HepG2 (cell line): ENCODE data around the gene CYBC1. TPM values are rescaled to one million over a fixed set of nuclear protein-coding genes. Genes with fewer than 3 reads are reported as not detected.

Source experiments
- ATAC-seq: fragments of 200-7000 bp; cut with Tn5 transposase; 3 replicates; pipeline ENCODE4 v1.9.1; 2020; ENCODE audit warnings: mild to moderate bottlenecking, moderate library complexity
- BruUV-seq: library from RNA; stranded (reverse); fragments of 400-500 nt; replicated peaks from 2 replicates; lab custom pipeline; 2021; lab: Mats Ljungman, UMichigan
- CTCF ChIA-PET: fragments of 300-600 bp; formaldehyde crosslinking; extraction: SDS; loops from one replicate; lab custom pipeline; 2021; ENCODE audit warnings: low total read pairs, inconsistent platforms, low intra/inter-chr PET ratio; lab: Yijun Ruan, JAX
- POLR2A ChIA-PET: fragments of 350-600 bp; sonication (Branson Sonifier 250); formaldehyde crosslinking; loops from one replicate; lab custom pipeline; 2020; ENCODE audit warnings: antibody characterized with exemption, inconsistent platforms; lab: Yijun Ruan, JAX
- DNase-seq: peaks from one replicate; pipeline ENCODE4 v3.0.0-alpha.2; 2015; ENCODE audit warnings: low spot score
- FAIRE-seq: peaks from 3 replicates; lab custom pipeline; 2011; peaks lifted over from hg19 to GRCh38; lab: Jason Lieb, UNC
- H2AFZ ChIP-seq: one replicate; pipeline ENCODE4 v1.6.1; 2011; ENCODE audit warnings: low read length, inconsistent platforms
- H3K27ac ChIP-seq: fragments of 300-600 bp; 3 replicates; pipeline ENCODE4 v1.8.0; 2011; ENCODE audit warnings: mixed run types, mild to moderate bottlenecking, mixed read lengths, low read length, inconsistent platforms; ENCODE audit not compliant: insufficient read depth; ENCODE audit errors: extremely low read length
- H3K27me3 ChIP-seq, 2 experiments: fragments of 200-600 bp in 1 of 2; 2 replicates in 1 of 2; 3 replicates in 1 of 2; pipeline versions ENCODE4 v1.6.0 to v1.8.0; 2011; ENCODE audit warnings: low read length in 2 of 2, mild to moderate bottlenecking in 2 of 2, moderate library complexity in 2 of 2, inconsistent platforms in 1 of 2; ENCODE audit not compliant: insufficient read depth in 2 of 2, control insufficient read depth in 1 of 2
- H3K36me3 ChIP-seq, 2 experiments: fragments of 200-600 bp in 1 of 2; replicated peaks in 1 of 2; 2 replicates in 1 of 2; 3 replicates in 1 of 2; pipeline versions ENCODE4 v1.5.1 to v1.8.0; 2011; ENCODE audit warnings: low read length in 2 of 2, inconsistent platforms in 1 of 2; ENCODE audit not compliant: insufficient read depth in 2 of 2, control insufficient read depth in 1 of 2
- H3K4me1 ChIP-seq: 2 replicates; pipeline ENCODE4 v1.5.1; 2012; ENCODE audit warnings: low read length, inconsistent platforms; ENCODE audit not compliant: insufficient read depth
- H3K4me2 ChIP-seq: 2 replicates; pipeline ENCODE4 v1.6.0; 2011; ENCODE audit warnings: low read depth, low read length, inconsistent platforms
- H3K4me3 ChIP-seq, 3 experiments: fragments of 200-600 bp in 1 of 3; sonication (generic), shearing (Covaris generic) in 1 of 3; replicated peaks in 1 of 3; 2 replicates each; pipeline ENCODE4 v1.5.1; 2011 to 2016; ENCODE audit warnings: low read length in 3 of 3, inconsistent platforms in 2 of 3, low read depth in 2 of 3, mild to moderate bottlenecking in 2 of 3, control low read depth in 1 of 3, mixed read lengths in 1 of 3; ENCODE audit not compliant: insufficient read depth in 1 of 3
- H3K79me2 ChIP-seq: one replicate; pipeline ENCODE4 v1.6.1; 2011; ENCODE audit warnings: low read length, inconsistent platforms; ENCODE audit not compliant: insufficient read depth
- H3K9ac ChIP-seq: 2 replicates; pipeline ENCODE4 v1.6.0; 2011; ENCODE audit warnings: mild to moderate bottlenecking, low read depth, low read length, inconsistent platforms; ENCODE audit not compliant: insufficient read depth
- H3K9me3 ChIP-seq: 2 replicates; pipeline ENCODE4 v1.5.1; 2012; ENCODE audit warnings: mild to moderate bottlenecking, low read length
- H4K20me1 ChIP-seq: 2 replicates; pipeline ENCODE4 v1.6.0; 2011; ENCODE audit warnings: inconsistent platforms, mild to moderate bottlenecking, low read length, moderate library complexity; ENCODE audit not compliant: insufficient read depth
- AGO2 ChIP-seq: fragments of 200-400 bp; formaldehyde crosslinking; optimal IDR thresholded peaks from 2 replicates; pipeline ENCODE3; 2017; ENCODE audit warnings: mild to moderate bottlenecking, low read depth, low read length, moderate library complexity
- ATF7 ChIP-seq, 2 experiments: fragments of 450-650 bp in 1 of 2; sonication (generic) in 1 of 2; formaldehyde crosslinking in 1 of 2; IDR thresholded peaks; 2 replicates each; pipeline versions ENCODE4 v1.4.0 to v1.6.1; 2016 to 2020; ENCODE audit warnings: antibody characterized with exemption in 1 of 2, mild to moderate bottlenecking in 1 of 2, missing genetic modification reagents in 1 of 2
- KDM6A ChIP-seq: IDR thresholded peaks from 2 replicates; pipeline ENCODE4 v1.6.1; 2016; ENCODE audit warnings: low read depth
- ZNF547 ChIP-seq: sonication (generic); formaldehyde crosslinking; IDR thresholded peaks from 2 replicates; pipeline ENCODE4 v1.5.1; 2020; ENCODE audit warnings: mild to moderate bottlenecking, missing genetic modification reagents
- ZNF572 ChIP-seq: sonication (generic); formaldehyde crosslinking; IDR thresholded peaks from 2 replicates; pipeline ENCODE4 v1.5.1; 2020; ENCODE audit warnings: mild to moderate bottlenecking, missing genetic modification reagents
- ZNF768 ChIP-seq: sonication (generic); formaldehyde crosslinking; IDR thresholded peaks from 2 replicates; pipeline ENCODE4 v1.4.0; 2020; ENCODE audit warnings: missing genetic modification reagents
- WGBS: methylation state at CpG from one replicate; pipeline ENCODE4 v1.1.6; 2017; ENCODE audit warnings: low lambda C conversion rate; 5-methylcytosine and 5-hydroxymethylcytosine counted together
- in situ Hi-C: cut with HindIII; loops from 2 replicates; pipeline ENCODE4 v1.10.0; 2017; ENCODE audit warnings: low pct_unique_long_range_greater_than_20kb; ENCODE audit not compliant: extremely low pct_ligation_motif_present
- intact Hi-C: fragments of 100-400 bp; cut with micrococcal nuclease; formaldehyde crosslinking; loops from one replicate; pipeline ENCODE4 v1.10.0; 2022; ENCODE audit not compliant: unreplicated experiment
- polyA plus RNA-seq, 8 experiments: library from polyadenylated mRNA; depleted of rRNA in 3 of 8; stranded (reverse) in 7 of 8; unstranded in 1 of 8; fragments of >200 nt; fragmentation: Illumina TruSeq in 4 of 8; extraction: Trizol in 4 of 8; gene quantifications; 2 replicates each; pipeline versions ENCODE4 v1.2.1 to v1.2.3, GENCODE V29; 2011 to 2016; ENCODE audit warnings: low read depth in 4 of 8, missing spikeins in 1 of 8, mixed read lengths in 1 of 8; ENCODE audit not compliant: insufficient read depth in 1 of 8
- total RNA-seq, 5 experiments: library from RNA; depleted of rRNA; stranded (reverse); fragments of >200 nt; fragmentation: Illumina TruSeq; extraction: Trizol; gene quantifications; 2 replicates each; pipeline ENCODE4 v1.2.3, GENCODE V29; 2016; ENCODE audit warnings: low read depth in 1 of 5

CYBC1 gene
- total and polyA plus RNA-seq, 2 of the 13 experiments (the other 11 are each of a cell fraction or from before 2014, with no cell fraction given) = 43.4 to 44.1 TPM

DNA sequence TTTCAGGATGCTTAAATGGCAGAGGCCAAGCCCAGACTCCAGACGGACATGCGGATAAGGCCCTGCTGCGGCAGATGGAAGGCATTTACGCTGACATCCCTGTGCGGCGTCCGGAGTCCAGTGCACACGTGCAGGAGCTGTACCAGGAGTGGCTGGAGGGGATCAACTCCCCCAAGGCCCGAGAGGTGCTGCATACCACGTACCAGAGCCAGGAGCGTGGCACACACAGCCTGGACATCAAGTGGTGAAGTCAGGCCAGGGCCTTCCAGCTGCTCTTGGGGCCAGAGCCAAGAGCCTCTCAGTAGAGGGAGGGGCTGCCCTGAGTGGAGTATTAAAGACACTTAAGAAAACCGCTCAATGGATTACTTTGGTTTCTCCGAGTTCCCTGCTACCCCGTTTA lies 37.4 kb upstream of the CYBC1 start (continued):
- no peak for TF ChIP-seq KDM6A (CRISPR knock-in tag)
- TF ChIP-seq ZNF572 (CRISPR knock-in tag) = no peak

DNA sequence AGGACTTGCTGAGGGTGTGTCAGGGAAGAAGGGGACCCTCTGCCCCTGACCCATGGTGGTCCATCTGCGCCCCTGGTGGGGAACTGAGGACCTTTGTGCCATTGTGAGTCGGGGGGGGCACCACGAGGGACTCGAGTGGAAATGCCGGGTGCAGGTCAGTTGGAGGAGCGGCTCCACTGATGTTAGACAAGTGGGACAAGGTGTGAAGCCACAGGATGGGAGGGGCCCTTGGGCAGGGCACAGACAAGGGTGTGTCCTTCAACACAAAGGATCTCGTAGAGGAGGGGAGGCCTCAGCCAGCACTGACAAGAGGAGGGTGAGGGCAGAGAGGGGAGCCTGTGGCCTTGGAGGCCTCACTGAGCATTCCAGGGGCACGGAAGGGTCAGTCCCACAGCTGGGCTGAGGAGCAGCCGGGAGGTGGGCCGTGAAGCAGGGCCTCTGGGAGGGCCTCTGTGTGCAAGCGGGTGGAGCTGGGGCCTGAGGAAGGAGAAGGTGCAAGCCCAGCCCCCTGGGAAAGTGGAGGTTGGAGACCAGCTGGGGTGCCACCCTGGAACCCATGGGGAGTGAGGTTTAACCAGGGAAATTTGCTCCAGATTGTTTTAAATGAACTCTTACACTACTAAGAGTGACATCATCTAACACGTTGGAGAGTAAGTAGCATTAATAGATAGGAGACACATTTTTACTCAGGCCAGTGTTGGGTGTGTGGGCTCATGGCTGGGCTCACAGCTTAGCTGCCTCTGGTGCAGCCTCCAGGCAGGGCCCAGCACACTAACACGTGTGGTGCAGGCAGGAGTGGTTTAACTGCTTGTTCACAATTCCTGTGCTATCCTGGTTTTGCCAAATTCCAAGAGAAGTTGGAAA lies 35.9 kb upstream of the CYBC1 start:
- Histone ChIP-seq H3K27me3 (no peaks in the 10 kb centered on the region), H3K4me2 (no peak overlapping the region), H2AFZ (no peak overlapping the region), H3K79me2 (no peaks in the 10 kb centered on the region), H4K20me1 (no peaks in the 10 kb centered on the region), H3K4me1 (peaks cover 3% of the 10 kb centered on the region; the same call in 1 of the 2 replicates), H3K36me3 (peaks cover 28 to 61% of the 10 kb centered on the region in 2 experiments), H3K9ac (no peak overlapping the region), H3K9me3 (no peaks in the 10 kb centered on the region), H3K27ac (no peak overlapping the region), H3K4me3 (no peak overlapping the region)
- TF ChIP-seq ZNF768 (CRISPR knock-in tag) = 0 out of 2 replicates have a peak, but pooled peaks have one; percentile 7
- TF ChIP-seq ZNF547 (CRISPR knock-in tag) = no peak
- peak; percentile 59 for TF ChIP-seq AGO2
- peak; percentile 60 for TF ChIP-seq ATF7 (IDR thresholded peaks at IDR 0.05)
- no peak for TF ChIP-seq ATF7 (CRISPR knock-in tag; IDR thresholded peaks at IDR 0.05)
- WGBS = 93% methylated on average over 13 of the region's 13 CpGs
- ATAC-seq (no peak), DNase-seq (no peak), FAIRE-seq (no peak)
- intact Hi-C loops = no loop called here
- in situ Hi-C loops = no loop called here
- ChIA-PET POLR2A (no interaction called here), CTCF (no interaction called here)
- BruUV-seq = no TSS peak
